ENCODE results near the gene SLN.

The SLN gene

DNA sequence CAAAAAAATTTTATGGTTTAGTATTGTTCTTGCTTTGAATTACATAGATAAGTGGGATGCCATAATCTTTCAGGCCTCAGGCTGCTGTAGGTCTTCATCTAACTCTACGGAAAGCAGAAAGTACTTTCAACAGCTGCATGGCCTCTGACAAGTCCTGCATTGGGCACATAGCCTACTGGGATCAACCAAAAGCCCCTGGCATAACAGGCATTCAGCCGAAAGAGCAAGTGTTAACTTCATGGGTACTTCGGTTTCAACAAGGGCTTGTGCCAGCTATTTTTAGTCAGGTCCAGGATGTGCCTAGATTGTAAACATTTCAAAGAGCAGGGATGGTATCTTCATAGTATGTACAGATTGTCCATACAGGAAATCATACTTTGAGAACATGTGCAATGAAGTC is 3.1 kb downstream of the SLN start (continued):
- TF ChIP-seq ARNTL (CRISPR knock-in tag; IDR thresholded peaks at IDR 0.05; ENCODE audit: borderline replicate concordance, low read depth) (no peak), ZNF565 (CRISPR knock-in tag; conservative IDR thresholded peaks at IDR 0.05; ENCODE audit: low read depth) (no peak), PPARA (CRISPR knock-in tag; IDR thresholded peaks at IDR 0.05; ENCODE audit: borderline replicate concordance) (no peak), CSDC2 (CRISPR knock-in tag; IDR thresholded peaks at IDR 0.05) (no peak)

DNA sequence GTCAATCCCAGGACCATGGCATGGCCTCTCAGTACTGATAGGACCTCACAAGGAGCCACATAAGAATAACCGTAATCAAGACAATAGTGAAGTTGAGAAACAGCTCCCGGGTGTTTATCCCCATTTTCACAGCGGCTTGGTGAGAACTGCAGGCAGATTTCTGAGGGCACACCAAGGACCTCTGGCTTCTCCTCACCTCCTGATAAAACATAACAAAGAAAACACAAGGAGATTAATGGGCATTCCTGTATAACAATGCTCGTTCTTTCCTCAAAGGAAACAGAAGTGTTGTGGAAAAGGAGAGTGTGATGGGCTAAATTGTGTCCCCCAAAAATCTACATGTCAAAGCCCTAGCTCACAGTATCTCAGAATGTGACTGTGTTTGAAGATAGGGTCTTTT is 4.0 kb downstream of the SLN start:
- TF ChIP-seq RARB (CRISPR knock-in tag; IDR thresholded peaks at IDR 0.05), result no peak
- TF ChIP-seq GLIS3 (CRISPR knock-in tag; IDR thresholded peaks at IDR 0.05), result no peak
- TF ChIP-seq, protein P1, sequence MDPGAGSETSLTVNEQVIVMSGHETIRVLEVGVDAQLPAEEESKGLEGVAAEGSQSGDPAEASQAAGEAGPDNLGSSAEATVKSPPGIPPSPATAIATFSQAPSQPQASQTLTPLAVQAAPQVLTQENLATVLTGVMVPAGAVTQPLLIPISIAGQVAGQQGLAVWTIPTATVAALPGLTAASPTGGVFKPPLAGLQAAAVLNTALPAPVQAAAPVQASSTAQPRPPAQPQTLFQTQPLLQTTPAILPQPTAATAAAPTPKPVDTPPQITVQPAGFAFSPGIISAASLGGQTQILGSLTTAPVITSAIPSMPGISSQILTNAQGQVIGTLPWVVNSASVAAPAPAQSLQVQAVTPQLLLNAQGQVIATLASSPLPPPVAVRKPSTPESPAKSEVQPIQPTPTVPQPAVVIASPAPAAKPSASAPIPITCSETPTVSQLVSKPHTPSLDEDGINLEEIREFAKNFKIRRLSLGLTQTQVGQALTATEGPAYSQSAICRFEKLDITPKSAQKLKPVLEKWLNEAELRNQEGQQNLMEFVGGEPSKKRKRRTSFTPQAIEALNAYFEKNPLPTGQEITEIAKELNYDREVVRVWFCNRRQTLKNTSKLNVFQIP (CRISPR knock-in tag; IDR thresholded peaks at IDR 0.05; ENCODE audit: borderline replicate concordance, low read depth), result no peak
- no peak for TF ChIP-seq TCF4 (CRISPR knock-in tag; IDR thresholded peaks at IDR 0.05; ENCODE audit: borderline replicate concordance)
- TF ChIP-seq ZNF565 (CRISPR knock-in tag; conservative IDR thresholded peaks at IDR 0.05; ENCODE audit: low read depth), result no peak
- TF ChIP-seq BACH2 (CRISPR knock-in tag; IDR thresholded peaks at IDR 0.05; ENCODE audit: borderline replicate concordance), result no peak
- TF ChIP-seq, protein P2, sequence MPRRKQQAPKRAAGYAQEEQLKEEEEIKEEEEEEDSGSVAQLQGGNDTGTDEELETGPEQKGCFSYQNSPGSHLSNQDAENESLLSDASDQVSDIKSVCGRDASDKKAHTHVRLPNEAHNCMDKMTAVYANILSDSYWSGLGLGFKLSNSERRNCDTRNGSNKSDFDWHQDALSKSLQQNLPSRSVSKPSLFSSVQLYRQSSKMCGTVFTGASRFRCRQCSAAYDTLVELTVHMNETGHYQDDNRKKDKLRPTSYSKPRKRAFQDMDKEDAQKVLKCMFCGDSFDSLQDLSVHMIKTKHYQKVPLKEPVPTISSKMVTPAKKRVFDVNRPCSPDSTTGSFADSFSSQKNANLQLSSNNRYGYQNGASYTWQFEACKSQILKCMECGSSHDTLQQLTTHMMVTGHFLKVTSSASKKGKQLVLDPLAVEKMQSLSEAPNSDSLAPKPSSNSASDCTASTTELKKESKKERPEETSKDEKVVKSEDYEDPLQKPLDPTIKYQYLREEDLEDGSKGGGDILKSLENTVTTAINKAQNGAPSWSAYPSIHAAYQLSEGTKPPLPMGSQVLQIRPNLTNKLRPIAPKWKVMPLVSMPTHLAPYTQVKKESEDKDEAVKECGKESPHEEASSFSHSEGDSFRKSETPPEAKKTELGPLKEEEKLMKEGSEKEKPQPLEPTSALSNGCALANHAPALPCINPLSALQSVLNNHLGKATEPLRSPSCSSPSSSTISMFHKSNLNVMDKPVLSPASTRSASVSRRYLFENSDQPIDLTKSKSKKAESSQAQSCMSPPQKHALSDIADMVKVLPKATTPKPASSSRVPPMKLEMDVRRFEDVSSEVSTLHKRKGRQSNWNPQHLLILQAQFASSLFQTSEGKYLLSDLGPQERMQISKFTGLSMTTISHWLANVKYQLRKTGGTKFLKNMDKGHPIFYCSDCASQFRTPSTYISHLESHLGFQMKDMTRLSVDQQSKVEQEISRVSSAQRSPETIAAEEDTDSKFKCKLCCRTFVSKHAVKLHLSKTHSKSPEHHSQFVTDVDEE (CRISPR knock-in tag; IDR thresholded peaks at IDR 0.05), result no peak
- TF ChIP-seq, protein P3, sequence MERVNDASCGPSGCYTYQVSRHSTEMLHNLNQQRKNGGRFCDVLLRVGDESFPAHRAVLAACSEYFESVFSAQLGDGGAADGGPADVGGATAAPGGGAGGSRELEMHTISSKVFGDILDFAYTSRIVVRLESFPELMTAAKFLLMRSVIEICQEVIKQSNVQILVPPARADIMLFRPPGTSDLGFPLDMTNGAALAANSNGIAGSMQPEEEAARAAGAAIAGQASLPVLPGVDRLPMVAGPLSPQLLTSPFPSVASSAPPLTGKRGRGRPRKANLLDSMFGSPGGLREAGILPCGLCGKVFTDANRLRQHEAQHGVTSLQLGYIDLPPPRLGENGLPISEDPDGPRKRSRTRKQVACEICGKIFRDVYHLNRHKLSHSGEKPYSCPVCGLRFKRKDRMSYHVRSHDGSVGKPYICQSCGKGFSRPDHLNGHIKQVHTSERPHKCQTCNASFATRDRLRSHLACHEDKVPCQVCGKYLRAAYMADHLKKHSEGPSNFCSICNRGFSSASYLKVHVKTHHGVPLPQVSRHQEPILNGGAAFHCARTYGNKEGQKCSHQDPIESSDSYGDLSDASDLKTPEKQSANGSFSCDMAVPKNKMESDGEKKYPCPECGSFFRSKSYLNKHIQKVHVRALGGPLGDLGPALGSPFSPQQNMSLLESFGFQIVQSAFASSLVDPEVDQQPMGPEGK (CRISPR knock-in tag; IDR thresholded peaks at IDR 0.05; ENCODE audit: borderline replicate concordance), result no peak
- no peak for TF ChIP-seq OSR1 (CRISPR knock-in tag; IDR thresholded peaks at IDR 0.05)
- no peak for TF ChIP-seq ZNF8 (CRISPR knock-in tag; IDR thresholded peaks at IDR 0.05)
- TF ChIP-seq TOX (CRISPR knock-in tag; IDR thresholded peaks at IDR 0.05; ENCODE audit: borderline replicate concordance), result no peak
- TF ChIP-seq ISL1 (CRISPR knock-in tag; IDR thresholded peaks at IDR 0.05), result no peak
- no peak for TF ChIP-seq ZFP30 (CRISPR knock-in tag; IDR thresholded peaks at IDR 0.05)
- TF ChIP-seq ZFP3 (CRISPR knock-in tag; IDR thresholded peaks at IDR 0.05), result no peak
- no peak for TF ChIP-seq ZC3H10 (CRISPR knock-in tag; IDR thresholded peaks at IDR 0.05)
- TF ChIP-seq, protein P4, sequence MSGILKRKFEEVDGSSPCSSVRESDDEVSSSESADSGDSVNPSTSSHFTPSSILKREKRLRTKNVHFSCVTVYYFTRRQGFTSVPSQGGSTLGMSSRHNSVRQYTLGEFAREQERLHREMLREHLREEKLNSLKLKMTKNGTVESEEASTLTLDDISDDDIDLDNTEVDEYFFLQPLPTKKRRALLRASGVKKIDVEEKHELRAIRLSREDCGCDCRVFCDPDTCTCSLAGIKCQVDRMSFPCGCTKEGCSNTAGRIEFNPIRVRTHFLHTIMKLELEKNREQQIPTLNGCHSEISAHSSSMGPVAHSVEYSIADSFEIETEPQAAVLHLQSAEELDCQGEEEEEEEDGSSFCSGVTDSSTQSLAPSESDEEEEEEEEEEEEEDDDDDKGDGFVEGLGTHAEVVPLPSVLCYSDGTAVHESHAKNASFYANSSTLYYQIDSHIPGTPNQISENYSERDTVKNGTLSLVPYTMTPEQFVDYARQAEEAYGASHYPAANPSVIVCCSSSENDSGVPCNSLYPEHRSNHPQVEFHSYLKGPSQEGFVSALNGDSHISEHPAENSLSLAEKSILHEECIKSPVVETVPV (CRISPR knock-in tag; IDR thresholded peaks at IDR 0.05), result no peak
- no peak for TF ChIP-seq ESRRG (CRISPR knock-in tag; IDR thresholded peaks at IDR 0.05)
- no peak for ATAC-seq

DNA sequence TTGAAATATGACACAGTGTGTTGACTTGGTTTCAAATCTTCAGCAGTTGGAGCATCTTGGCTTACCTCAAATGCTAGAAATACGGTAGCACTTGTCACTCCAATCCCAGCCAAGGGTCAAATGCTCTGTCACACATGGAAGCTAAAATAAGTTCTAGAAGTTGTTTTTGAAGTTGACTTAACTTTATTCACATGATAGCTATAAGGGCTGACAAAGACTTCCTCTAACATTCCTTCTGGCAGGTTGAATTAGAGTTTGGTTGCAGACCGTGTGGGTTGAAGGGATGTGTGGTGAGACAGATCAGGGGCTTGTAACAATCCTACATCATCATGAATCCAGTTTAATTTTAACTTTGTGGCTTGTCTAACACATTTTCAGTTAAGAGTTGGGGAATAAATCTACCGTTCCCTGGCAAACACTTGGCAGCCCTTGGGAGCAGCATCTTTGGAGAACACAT is 4.6 kb downstream of the SLN start:
- no peak for ATAC-seq
- TF ChIP-seq ZNF70 (CRISPR knock-in tag; IDR thresholded peaks at IDR 0.05), result no peak
- no peak for TF ChIP-seq PPARA (CRISPR knock-in tag; IDR thresholded peaks at IDR 0.05; ENCODE audit: borderline replicate concordance)
- TF ChIP-seq TOX (CRISPR knock-in tag; IDR thresholded peaks at IDR 0.05; ENCODE audit: borderline replicate concordance), result no peak
- TF ChIP-seq, protein P1 (CRISPR knock-in tag; IDR thresholded peaks at IDR 0.05; ENCODE audit: borderline replicate concordance, low read depth), result no peak
- TF ChIP-seq ZNF565 (CRISPR knock-in tag; conservative IDR thresholded peaks at IDR 0.05; ENCODE audit: low read depth), result no peak
- TF ChIP-seq, protein P2 (CRISPR knock-in tag; IDR thresholded peaks at IDR 0.05), result no peak
- no peak for TF ChIP-seq ARNTL (CRISPR knock-in tag; IDR thresholded peaks at IDR 0.05; ENCODE audit: borderline replicate concordance, low read depth)
- no peak for TF ChIP-seq ZNF8 (CRISPR knock-in tag; IDR thresholded peaks at IDR 0.05)
- TF ChIP-seq BACH2 (CRISPR knock-in tag; IDR thresholded peaks at IDR 0.05; ENCODE audit: borderline replicate concordance), result no peak
- TF ChIP-seq, protein P4 (CRISPR knock-in tag; IDR thresholded peaks at IDR 0.05), result no peak
- no peak for TF ChIP-seq ZFP3 (CRISPR knock-in tag; IDR thresholded peaks at IDR 0.05)
- no peak for TF ChIP-seq ESRRG (CRISPR knock-in tag; IDR thresholded peaks at IDR 0.05)
- TF ChIP-seq, protein P5, sequence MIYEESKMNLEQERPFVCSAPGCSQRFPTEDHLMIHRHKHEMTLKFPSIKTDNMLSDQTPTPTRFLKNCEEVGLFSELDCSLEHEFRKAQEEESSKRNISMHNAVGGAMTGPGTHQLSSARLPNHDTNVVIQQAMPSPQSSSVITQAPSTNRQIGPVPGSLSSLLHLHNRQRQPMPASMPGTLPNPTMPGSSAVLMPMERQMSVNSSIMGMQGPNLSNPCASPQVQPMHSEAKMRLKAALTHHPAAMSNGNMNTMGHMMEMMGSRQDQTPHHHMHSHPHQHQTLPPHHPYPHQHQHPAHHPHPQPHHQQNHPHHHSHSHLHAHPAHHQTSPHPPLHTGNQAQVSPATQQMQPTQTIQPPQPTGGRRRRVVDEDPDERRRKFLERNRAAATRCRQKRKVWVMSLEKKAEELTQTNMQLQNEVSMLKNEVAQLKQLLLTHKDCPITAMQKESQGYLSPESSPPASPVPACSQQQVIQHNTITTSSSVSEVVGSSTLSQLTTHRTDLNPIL (CRISPR knock-in tag; IDR thresholded peaks at IDR 0.05; ENCODE audit: low read depth), result no peak
